Breast epithelium (tissue), 4 donors: Measurements from ENCODE around the gene ADAMTSL5. TPM values are rescaled to one million over a fixed set of nuclear protein-coding genes. Genes with fewer than 3 reads are reported as not detected.
A peak's percentile ranks its signal among the peaks of the same experiment; 100 is the strongest.

Source experiments
- DNase-seq, 2 donors: peaks; one replicate each; pipeline ENCODE4 v3.0.0-alpha.2; 2019; ENCODE audit warnings: low spot score in 2 of 2
- H3K27ac ChIP-seq, 2 donors: fragments of 200-600 bp; sonication (generic) in 1 of 2; one replicate each; pipeline ENCODE4 v1.5.1; 2016 to 2019; ENCODE audit warnings: mild to moderate bottlenecking in 1 of 2
- H3K27me3 ChIP-seq, 2 donors: fragments of 200-600 bp; sonication (generic) in 1 of 2; one replicate each; pipeline versions ENCODE4 v1.5.1 to v1.6.0; 2017 to 2019; ENCODE audit warnings: control low read depth in 1 of 2, mild to moderate bottlenecking in 1 of 2
- H3K36me3 ChIP-seq: fragments of 200-600 bp; one replicate; pipeline ENCODE4 v1.5.1; 2019
- H3K4me1 ChIP-seq, 2 donors: fragments of 200-600 bp; sonication (generic); one replicate each; pipeline ENCODE4 v1.5.1; 2016 to 2019; ENCODE audit warnings: control low read depth in 1 of 2
- H3K4me3 ChIP-seq, 3 donors: fragments of 200-600 bp; sonication (generic); 1 replicate in 2 of 3; 2 replicates in 1 of 3; pipeline ENCODE4 v1.5.1; 2016 to 2019; ENCODE audit warnings: mild to moderate bottlenecking in 3 of 3, moderate library complexity in 2 of 3
- H3K9me3 ChIP-seq, 2 donors: fragments of 200-600 bp; sonication (generic) in 1 of 2; one replicate each; pipeline ENCODE4 v1.5.1; 2016 to 2019; ENCODE audit warnings: control low read depth in 1 of 2
- CTCF ChIP-seq, 3 donors: fragments of 450-650 bp; IDR thresholded peaks; one replicate each; pipeline ENCODE4 v1.5.1; 2016 to 2017; ENCODE audit warnings: antibody characterized with exemption in 3 of 3, mild to moderate bottlenecking in 3 of 3, moderate library complexity in 3 of 3
- POLR2A ChIP-seq: fragments of 450-650 bp; IDR thresholded peaks from one replicate; pipeline ENCODE4 v1.6.1; 2016; ENCODE audit warnings: antibody characterized with exemption, mild to moderate bottlenecking, moderate library complexity
- POLR2AphosphoS5 ChIP-seq, 3 donors: sonication (generic); formaldehyde crosslinking; IDR thresholded peaks; one replicate each; pipeline ENCODE4 v1.6.1; 2017; ENCODE audit warnings: antibody characterized with exemption in 3 of 3
- intact Hi-C: fragments of 100-400 bp; cut with DNase I; formaldehyde crosslinking; loops from one replicate; pipeline ENCODE4 v1.15.1; 2023; ENCODE audit warnings: low total_unique reads
- total RNA-seq, 3 donors: library from RNA; depleted of rRNA; stranded (reverse); fragments of >200 nt; gene quantifications; one replicate each; pipeline ENCODE4 v1.1.0, GENCODE V29; 2016

ADAMTSL5 gene
- total RNA-seq, 3 donors from 2014 or later: 1.3 to 3.5 (median 2.1) TPM

- H3K36me3 ChIP-seq: no peaks in the 10 kb centered on the region
- H3K27ac ChIP-seq: peak overlapping the region; percentile 91 to 95
- intact Hi-C loops: no loop called here
- peaks cover 0 to 2% of the 10 kb centered on the region in 2 donors for H3K4me1 ChIP-seq
- H3K4me3 ChIP-seq: peak overlapping the region; percentile 34 to 69 (median 53)
- TF ChIP-seq POLR2A (no peak), POLR2AphosphoS5 (IDR thresholded peaks at IDR 0.05) (peak; percentile 28 to 78 (median 75))
- peaks cover 0 to 2% of the 10 kb centered on the region in 2 donors for H3K27me3 ChIP-seq
- DNase-seq: peak; percentile 93 to 95
- peaks cover 0 to 6% of the 10 kb centered on the region in 2 donors for H3K9me3 ChIP-seq
Observed at GRCh38 chr19:1507763-1508506, 4.9 kb downstream of the ADAMTSL5 start.

DNA sequence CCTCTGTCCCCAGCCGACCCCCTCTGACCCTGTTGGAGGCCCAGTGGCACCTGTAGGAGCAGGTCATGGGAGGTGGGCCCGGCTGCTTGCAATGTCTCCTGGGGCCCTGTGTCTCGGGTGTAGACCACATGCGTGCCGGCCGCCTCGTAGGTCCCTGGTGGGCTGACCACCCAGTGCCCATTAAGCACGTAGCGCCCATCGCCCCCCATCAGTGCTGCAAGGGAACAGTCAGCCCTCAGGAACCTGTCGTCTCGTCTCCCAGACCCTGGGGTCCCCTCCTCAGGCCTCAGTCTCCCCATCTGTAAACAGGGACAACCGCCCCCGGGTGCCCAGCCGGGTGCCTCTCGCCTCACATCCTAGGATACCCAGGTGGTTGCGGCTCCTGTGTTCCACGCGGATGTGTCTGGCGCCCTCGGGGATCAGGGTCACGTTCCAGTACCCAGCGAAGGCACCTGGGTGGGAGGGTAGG lies 5.6 kb downstream of the ADAMTSL5 start:
- no peaks in the 10 kb centered on the region for H3K27me3 ChIP-seq
- intact Hi-C loops: no loop called here
- no peak for DNase-seq

DNA sequence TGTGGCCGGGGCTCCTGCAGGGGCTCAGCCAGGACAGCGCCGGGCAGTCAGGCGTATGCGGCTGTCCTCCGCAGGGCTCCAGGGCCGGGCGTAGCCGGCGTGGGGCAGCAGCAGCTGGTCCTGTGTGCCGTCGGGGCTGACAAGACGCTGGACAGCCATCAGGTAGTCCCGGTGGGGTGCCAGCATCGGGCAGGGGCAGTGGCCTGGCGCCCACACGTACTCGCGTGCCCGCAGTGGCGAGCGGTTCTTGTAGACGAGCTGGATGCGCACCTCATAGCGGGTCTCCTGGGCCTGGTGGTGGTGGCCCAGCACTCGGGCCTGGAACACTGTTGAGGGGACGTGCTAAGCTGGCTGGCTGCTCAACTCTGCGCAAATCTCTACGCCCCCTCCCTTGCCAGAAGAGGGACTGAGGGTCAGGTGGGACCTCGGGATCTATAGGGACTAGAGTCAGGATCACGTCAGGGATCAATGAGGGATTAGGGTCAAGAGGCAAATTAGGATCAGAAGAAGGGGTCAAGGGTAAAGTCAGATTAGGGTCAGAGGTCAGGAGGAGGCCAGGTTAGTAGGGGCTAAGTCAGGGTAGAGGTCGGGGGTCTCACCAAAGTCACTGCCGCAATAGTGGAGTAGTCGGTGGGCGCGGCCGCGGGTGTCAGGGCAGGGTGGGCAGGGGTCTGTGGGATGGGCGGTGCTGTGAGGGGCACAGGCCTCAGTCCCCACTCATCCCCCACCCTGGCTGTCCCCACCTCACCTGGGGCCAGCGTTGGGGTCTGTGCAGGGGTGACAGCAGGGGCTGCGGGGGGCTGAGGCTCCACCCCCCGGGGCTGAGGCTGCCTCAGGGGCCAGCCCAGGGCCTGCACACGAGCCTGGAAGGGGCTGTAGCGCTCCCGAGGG lies 6.6 kb downstream of the ADAMTSL5 start:
- no peak overlapping the region for H3K27ac ChIP-seq
- H3K4me1 ChIP-seq: peaks cover 0 to 2% of the 10 kb centered on the region in 2 donors
- no peaks in the 10 kb centered on the region for H3K36me3 ChIP-seq
- H3K9me3 ChIP-seq: peaks cover 0 to 6% of the 10 kb centered on the region in 2 donors
- TF ChIP-seq POLR2AphosphoS5 (IDR thresholded peaks at IDR 0.05) (no peak), POLR2A (no peak), CTCF (IDR thresholded peaks at IDR 0.05) (no peak)
- intact Hi-C loops: no loop called here
- H3K4me3 ChIP-seq: no peak overlapping the region
- no peak for DNase-seq
- no peaks in the 10 kb centered on the region for H3K27me3 ChIP-seq

More for the DNA sequence above, 5.6 kb downstream of the ADAMTSL5 start:
- H3K36me3 ChIP-seq: no peaks in the 10 kb centered on the region
- H3K27ac ChIP-seq: peak overlapping the region; percentile 91 to 95
- H3K9me3 ChIP-seq: peaks cover 0 to 6% of the 10 kb centered on the region in 2 donors
- TF ChIP-seq CTCF (IDR thresholded peaks at IDR 0.05): no peak
- no peak for TF ChIP-seq POLR2AphosphoS5 (IDR thresholded peaks at IDR 0.05)
- TF ChIP-seq POLR2A: no peak
- peak overlapping the region in 2 of 3 donors; percentile 53 to 69 for H3K4me3 ChIP-seq
- peaks cover 0 to 2% of the 10 kb centered on the region in 2 donors for H3K4me1 ChIP-seq

- intact Hi-C loops: no loop called here
- DNase-seq: no peak
- TF ChIP-seq CTCF (IDR thresholded peaks at IDR 0.05) (no peak), POLR2A (no peak), POLR2AphosphoS5 (IDR thresholded peaks at IDR 0.05) (no peak)
Observed at GRCh38 chr19:1505012-1505411, 7.8 kb downstream of the ADAMTSL5 start.

DNA sequence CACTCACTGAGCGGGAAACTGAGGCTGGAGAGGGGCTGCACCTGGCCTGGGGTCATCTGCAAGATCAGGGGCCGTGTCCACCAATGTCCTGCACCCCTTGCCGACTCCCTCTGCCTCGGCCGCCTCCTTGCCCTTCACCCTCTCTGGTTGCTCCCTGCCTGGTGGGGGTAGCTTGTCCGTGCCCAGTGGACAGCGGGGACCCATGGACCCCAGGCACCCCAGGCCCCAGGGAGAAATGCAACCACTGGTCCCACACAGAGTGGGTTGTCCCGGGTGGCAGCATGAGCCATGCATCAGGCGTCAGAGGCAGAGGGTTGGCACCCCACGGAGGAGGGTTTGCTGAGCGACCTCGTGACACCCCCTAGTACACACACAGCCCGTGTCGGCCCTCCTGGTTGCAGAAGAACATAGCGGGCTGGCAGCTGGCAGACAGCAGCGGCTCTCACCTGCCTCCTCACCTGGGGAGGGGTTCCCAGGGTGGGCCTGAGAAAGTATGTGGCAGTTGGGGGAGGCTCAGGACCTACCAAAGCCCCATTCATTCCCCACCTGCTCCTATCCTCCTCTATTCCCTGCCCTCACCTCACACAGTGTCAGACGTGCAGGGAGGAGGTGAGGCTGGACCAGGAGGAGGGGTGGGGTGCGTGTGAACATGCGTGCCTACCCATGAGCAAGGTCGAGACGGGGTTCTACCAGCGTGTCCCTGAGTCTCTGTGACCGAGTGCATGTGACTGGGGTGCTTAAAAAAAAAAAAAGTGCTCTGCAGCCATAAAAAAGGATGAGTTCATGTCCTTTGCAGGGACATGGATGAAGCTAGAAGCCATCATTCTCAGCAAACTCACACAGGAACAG lies 8.7 kb downstream of the ADAMTSL5 start:
- no peaks in the 10 kb centered on the region for H3K36me3 ChIP-seq
- no peak overlapping the region for H3K27ac ChIP-seq
- no peak for DNase-seq
- no peak overlapping the region for H3K4me3 ChIP-seq
- intact Hi-C loops: no loop called here
- H3K4me1 ChIP-seq: peaks cover 0 to 2% of the 10 kb centered on the region in 2 donors
- peaks cover 0 to 6% of the 10 kb centered on the region in 2 donors for H3K9me3 ChIP-seq
- H3K27me3 ChIP-seq: no peaks in the 10 kb centered on the region
- TF ChIP-seq CTCF (IDR thresholded peaks at IDR 0.05): no peak

More at GRCh38 chr19:1505012-1505411, 7.8 kb downstream of the ADAMTSL5 start:
- peaks cover 0 to 6% of the 10 kb centered on the region in 2 donors for H3K9me3 ChIP-seq
- no peaks in the 10 kb centered on the region for H3K27me3 ChIP-seq
- H3K4me3 ChIP-seq: no peak overlapping the region
- no peak overlapping the region for H3K27ac ChIP-seq
- no peaks in the 10 kb centered on the region for H3K36me3 ChIP-seq
- peaks cover 0 to 2% of the 10 kb centered on the region in 2 donors for H3K4me1 ChIP-seq
